HepG2 (cell line): ENCODE data around the gene PXK. TPM values are rescaled to one million over a fixed set of nuclear protein-coding genes. Genes with fewer than 3 reads are reported as not detected.

Experiments
- BHLHE40 ChIP-seq: IDR thresholded peaks from 2 replicates; pipeline ENCODE4 v1.6.1; 2011; ENCODE audit warnings: low read length, improper control_type of control experiment
- ELF3 ChIP-seq: IDR thresholded peaks from 2 replicates; pipeline ENCODE4 v1.6.1; 2016; ENCODE audit warnings: missing genetic modification reagents, missing compliant biosample characterization
- HNF4G ChIP-seq, 2 experiments: sonication (generic) in 1 of 2; formaldehyde crosslinking in 1 of 2; IDR thresholded peaks; 2 replicates each; pipeline versions ENCODE4 v1.4.0 to v1.6.1; 2011 to 2020; ENCODE audit warnings: borderline replicate concordance in 2 of 2, low read depth in 2 of 2, mild to moderate bottlenecking in 2 of 2, low read length in 1 of 2, missing genetic modification reagents in 1 of 2, moderate library complexity in 1 of 2
- NPAS2 ChIP-seq: sonication (generic); formaldehyde crosslinking; IDR thresholded peaks from 2 replicates; pipeline ENCODE4 v1.8.0; 2022; ENCODE audit warnings: mild to moderate bottlenecking, missing genetic modification reagents, borderline replicate concordance
- PLRG1 ChIP-seq: fragments of 450-650 bp; conservative IDR thresholded peaks from 2 replicates; pipeline ENCODE4 v1.6.1; 2016
- POLR2AphosphoS2 ChIP-seq: IDR thresholded peaks from 2 replicates; pipeline ENCODE4 v1.6.1; 2011; ENCODE audit warnings: low read depth, low read length, improper control_type of control experiment
- RNF2 ChIP-seq: fragments of 450-650 bp; conservative IDR thresholded peaks from 2 replicates; pipeline ENCODE4 v1.6.1; 2016; ENCODE audit warnings: low read depth
- TBX3 ChIP-seq: fragments of 450-650 bp; IDR thresholded peaks from 2 replicates; pipeline ENCODE4 v1.6.1; 2017; ENCODE audit warnings: antibody characterized with exemption, mild to moderate bottlenecking, inconsistent platforms, borderline replicate concordance
- U2AF2 ChIP-seq: fragments of 200-400 bp; formaldehyde crosslinking; IDR thresholded peaks from 2 replicates; pipeline ENCODE4 v1.6.1; 2017; ENCODE audit warnings: low read depth, mild to moderate bottlenecking, low read length
- ZNF367 ChIP-seq: sonication (generic); formaldehyde crosslinking; IDR thresholded peaks from 2 replicates; pipeline ENCODE4 v1.4.0; 2020; ENCODE audit warnings: missing genetic modification reagents, borderline replicate concordance
- ZNF616 ChIP-seq: sonication (generic); formaldehyde crosslinking; IDR thresholded peaks from 2 replicates; pipeline ENCODE4 v1.5.0; 2020; ENCODE audit warnings: low read depth, mild to moderate bottlenecking, missing genetic modification reagents
- ZNF816 ChIP-seq: sonication (generic); formaldehyde crosslinking; IDR thresholded peaks from 2 replicates; pipeline ENCODE4 v1.8.0; 2022; ENCODE audit warnings: missing genetic modification reagents, mild to moderate bottlenecking, borderline replicate concordance
- polyA plus RNA-seq, 8 experiments: library from polyadenylated mRNA; depleted of rRNA in 3 of 8; stranded (reverse) in 7 of 8; unstranded in 1 of 8; fragments of >200 nt; fragmentation: Illumina TruSeq in 4 of 8; extraction: Trizol in 4 of 8; gene quantifications; 2 replicates each; pipeline versions ENCODE4 v1.2.1 to v1.2.3, GENCODE V29; 2011 to 2016; ENCODE audit warnings: low read depth in 4 of 8, missing spikeins in 1 of 8, mixed read lengths in 1 of 8; ENCODE audit not compliant: insufficient read depth in 1 of 8
- total RNA-seq, 5 experiments: library from RNA; depleted of rRNA; stranded (reverse); fragments of >200 nt; fragmentation: Illumina TruSeq; extraction: Trizol; gene quantifications; 2 replicates each; pipeline ENCODE4 v1.2.3, GENCODE V29; 2016; ENCODE audit warnings: low read depth in 1 of 5
- TF ChIP-seq, protein P1 (sequence below): sonication (generic); formaldehyde crosslinking; IDR thresholded peaks from 2 replicates; pipeline ENCODE4 v1.4.0; 2020; ENCODE audit warnings: low read depth, missing genetic modification reagents
- TF ChIP-seq, protein P2 (sequence below), 2 experiments: sonication (generic) in 1 of 2; formaldehyde crosslinking in 1 of 2; IDR thresholded peaks; 2 replicates each; pipeline versions ENCODE4 v1.6.1 to v1.9.0; 2014 to 2022; ENCODE audit warnings: antibody characterized with exemption in 1 of 2, borderline replicate concordance in 1 of 2, inconsistent platforms in 1 of 2, low read depth in 1 of 2, missing genetic modification reagents in 1 of 2
- TF ChIP-seq, protein P3 (sequence below): fragments of 450-650 bp; IDR thresholded peaks from 2 replicates; pipeline ENCODE4 v1.6.1; 2017
- TF ChIP-seq, protein P4 (sequence below): sonication (generic); formaldehyde crosslinking; conservative IDR thresholded peaks from 2 replicates; pipeline ENCODE4 v1.4.0; 2020; ENCODE audit warnings: missing genetic modification reagents

The PXK gene
- total and polyA plus RNA-seq, 2 of the 13 experiments (the other 11 are each of a cell fraction or from before 2014, with no cell fraction given) = 6.4 to 18.6 TPM

DNA sequence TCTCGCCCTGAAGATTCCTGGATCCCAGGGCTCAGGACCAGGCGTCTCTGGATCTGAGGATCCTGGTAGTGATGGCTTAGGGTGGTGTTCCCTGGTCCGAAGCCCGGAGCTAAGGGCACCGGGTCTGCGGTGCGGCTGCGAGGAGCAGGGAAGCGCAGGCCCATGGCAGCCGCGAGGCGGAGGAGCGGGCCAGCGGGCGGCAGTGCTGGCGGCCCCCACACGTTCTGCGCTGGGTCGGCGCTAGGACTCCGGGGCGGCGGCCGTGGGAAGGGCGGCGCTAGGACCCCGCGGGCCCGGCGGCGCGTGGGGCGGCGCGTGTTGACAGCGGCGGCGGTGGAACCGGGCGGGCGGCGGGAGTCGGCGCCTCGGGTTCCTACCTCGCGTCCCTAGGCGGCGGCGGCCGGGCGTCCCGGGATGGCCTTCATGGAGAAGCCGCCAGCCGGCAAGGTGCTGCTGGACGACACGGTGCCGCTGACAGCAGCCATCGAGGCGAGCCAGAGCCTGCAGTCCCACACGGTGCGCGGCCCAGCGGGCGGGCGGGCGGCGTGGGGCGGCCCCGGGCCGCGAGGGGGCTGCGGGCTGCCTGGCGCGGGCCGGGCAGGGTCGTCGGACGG lies at the start of gene PXK (continued):
- TF ChIP-seq, protein P1, sequence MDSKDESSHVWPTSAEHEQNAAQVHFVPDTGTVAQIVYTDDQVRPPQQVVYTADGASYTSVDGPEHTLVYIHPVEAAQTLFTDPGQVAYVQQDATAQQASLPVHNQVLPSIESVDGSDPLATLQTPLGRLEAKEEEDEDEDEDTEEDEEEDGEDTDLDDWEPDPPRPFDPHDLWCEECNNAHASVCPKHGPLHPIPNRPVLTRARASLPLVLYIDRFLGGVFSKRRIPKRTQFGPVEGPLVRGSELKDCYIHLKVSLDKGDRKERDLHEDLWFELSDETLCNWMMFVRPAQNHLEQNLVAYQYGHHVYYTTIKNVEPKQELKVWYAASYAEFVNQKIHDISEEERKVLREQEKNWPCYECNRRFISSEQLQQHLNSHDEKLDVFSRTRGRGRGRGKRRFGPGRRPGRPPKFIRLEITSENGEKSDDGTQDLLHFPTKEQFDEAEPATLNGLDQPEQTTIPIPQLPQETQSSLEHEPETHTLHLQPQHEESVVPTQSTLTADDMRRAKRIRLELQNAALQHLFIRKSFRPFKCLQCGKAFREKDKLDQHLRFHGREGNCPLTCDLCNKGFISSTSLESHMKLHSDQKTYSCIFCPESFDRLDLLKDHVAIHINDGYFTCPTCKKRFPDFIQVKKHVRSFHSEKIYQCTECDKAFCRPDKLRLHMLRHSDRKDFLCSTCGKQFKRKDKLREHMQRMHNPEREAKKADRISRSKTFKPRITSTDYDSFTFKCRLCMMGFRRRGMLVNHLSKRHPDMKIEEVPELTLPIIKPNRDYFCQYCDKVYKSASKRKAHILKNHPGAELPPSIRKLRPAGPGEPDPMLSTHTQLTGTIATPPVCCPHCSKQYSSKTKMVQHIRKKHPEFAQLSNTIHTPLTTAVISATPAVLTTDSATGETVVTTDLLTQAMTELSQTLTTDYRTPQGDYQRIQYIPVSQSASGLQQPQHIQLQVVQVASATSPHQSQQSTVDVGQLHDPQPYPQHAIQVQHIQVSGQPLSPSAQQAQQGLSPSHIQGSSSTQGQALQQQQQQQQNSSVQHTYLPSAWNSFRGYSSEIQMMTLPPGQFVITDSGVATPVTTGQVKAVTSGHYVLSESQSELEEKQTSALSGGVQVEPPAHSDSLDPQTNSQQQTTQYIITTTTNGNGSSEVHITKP (CRISPR knock-in tag) = no peak
- TF ChIP-seq TBX3 = no peak
- TF ChIP-seq BHLHE40 = peak; percentile 53; the same call in 1 of the 2 replicates
- TF ChIP-seq PLRG1 = no peak
- TF ChIP-seq POLR2AphosphoS2 = no peak
- peak; percentile 83; the same call in 1 of the 2 replicates for TF ChIP-seq ZNF616
- TF ChIP-seq, protein P2, sequence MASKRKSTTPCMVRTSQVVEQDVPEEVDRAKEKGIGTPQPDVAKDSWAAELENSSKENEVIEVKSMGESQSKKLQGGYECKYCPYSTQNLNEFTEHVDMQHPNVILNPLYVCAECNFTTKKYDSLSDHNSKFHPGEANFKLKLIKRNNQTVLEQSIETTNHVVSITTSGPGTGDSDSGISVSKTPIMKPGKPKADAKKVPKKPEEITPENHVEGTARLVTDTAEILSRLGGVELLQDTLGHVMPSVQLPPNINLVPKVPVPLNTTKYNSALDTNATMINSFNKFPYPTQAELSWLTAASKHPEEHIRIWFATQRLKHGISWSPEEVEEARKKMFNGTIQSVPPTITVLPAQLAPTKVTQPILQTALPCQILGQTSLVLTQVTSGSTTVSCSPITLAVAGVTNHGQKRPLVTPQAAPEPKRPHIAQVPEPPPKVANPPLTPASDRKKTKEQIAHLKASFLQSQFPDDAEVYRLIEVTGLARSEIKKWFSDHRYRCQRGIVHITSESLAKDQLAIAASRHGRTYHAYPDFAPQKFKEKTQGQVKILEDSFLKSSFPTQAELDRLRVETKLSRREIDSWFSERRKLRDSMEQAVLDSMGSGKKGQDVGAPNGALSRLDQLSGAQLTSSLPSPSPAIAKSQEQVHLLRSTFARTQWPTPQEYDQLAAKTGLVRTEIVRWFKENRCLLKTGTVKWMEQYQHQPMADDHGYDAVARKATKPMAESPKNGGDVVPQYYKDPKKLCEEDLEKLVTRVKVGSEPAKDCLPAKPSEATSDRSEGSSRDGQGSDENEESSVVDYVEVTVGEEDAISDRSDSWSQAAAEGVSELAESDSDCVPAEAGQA (IDR thresholded peaks at IDR 0.05; ENCODE audit: low read depth) = 0 out of 2 replicates have a peak, but pooled peaks have one; percentile 50
- TF ChIP-seq, protein P2 (CRISPR knock-in tag; IDR thresholded peaks at IDR 0.05; ENCODE audit: borderline replicate concordance) = no peak
- no peak for TF ChIP-seq ZNF816 (CRISPR knock-in tag)
- TF ChIP-seq ELF3 = peak; percentile 62
- no peak; the same call in 1 of the 2 replicates for TF ChIP-seq RNF2
- TF ChIP-seq ZNF367 (CRISPR knock-in tag) = no peak
- TF ChIP-seq, protein P3, sequence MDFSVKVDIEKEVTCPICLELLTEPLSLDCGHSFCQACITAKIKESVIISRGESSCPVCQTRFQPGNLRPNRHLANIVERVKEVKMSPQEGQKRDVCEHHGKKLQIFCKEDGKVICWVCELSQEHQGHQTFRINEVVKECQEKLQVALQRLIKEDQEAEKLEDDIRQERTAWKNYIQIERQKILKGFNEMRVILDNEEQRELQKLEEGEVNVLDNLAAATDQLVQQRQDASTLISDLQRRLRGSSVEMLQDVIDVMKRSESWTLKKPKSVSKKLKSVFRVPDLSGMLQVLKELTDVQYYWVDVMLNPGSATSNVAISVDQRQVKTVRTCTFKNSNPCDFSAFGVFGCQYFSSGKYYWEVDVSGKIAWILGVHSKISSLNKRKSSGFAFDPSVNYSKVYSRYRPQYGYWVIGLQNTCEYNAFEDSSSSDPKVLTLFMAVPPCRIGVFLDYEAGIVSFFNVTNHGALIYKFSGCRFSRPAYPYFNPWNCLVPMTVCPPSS = no peak
- no peak for TF ChIP-seq NPAS2 (CRISPR knock-in tag)
- TF ChIP-seq U2AF2 = no peak
- TF ChIP-seq, protein P4, sequence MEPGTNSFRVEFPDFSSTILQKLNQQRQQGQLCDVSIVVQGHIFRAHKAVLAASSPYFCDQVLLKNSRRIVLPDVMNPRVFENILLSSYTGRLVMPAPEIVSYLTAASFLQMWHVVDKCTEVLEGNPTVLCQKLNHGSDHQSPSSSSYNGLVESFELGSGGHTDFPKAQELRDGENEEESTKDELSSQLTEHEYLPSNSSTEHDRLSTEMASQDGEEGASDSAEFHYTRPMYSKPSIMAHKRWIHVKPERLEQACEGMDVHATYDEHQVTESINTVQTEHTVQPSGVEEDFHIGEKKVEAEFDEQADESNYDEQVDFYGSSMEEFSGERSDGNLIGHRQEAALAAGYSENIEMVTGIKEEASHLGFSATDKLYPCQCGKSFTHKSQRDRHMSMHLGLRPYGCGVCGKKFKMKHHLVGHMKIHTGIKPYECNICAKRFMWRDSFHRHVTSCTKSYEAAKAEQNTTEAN = 0 out of 2 replicates have a peak, but pooled peaks have one; percentile 46
- no peak for TF ChIP-seq HNF4G (IDR thresholded peaks at IDR 0.05; ENCODE audit: borderline replicate concordance, low read depth, low read length)
- peak; percentile 51; the same call in 1 of the 2 replicates for TF ChIP-seq HNF4G (CRISPR knock-in tag; IDR thresholded peaks at IDR 0.05; ENCODE audit: borderline replicate concordance, low read depth)
